HepG2 (cell line): ENCODE measurements around the gene STBD1. TPM values are rescaled to one million over a fixed set of nuclear protein-coding genes. Genes with fewer than 3 reads are reported as not detected.

ENCODE experiments used
- HIVEP1 ChIP-seq: sonication (generic); formaldehyde crosslinking; IDR thresholded peaks from 2 replicates; pipeline ENCODE4 v1.4.0; 2020; ENCODE audit warnings: mild to moderate bottlenecking, missing genetic modification reagents
- HMGA1 ChIP-seq: sonication (generic); formaldehyde crosslinking; conservative IDR thresholded peaks from 2 replicates; pipeline ENCODE4 v1.4.0; 2020; ENCODE audit warnings: missing genetic modification reagents
- ISX ChIP-seq: sonication (generic); formaldehyde crosslinking; conservative IDR thresholded peaks from 2 replicates; pipeline ENCODE4 v1.5.0; 2020; ENCODE audit warnings: missing genetic modification reagents
- JDP2 ChIP-seq: sonication (generic); formaldehyde crosslinking; IDR thresholded peaks from 2 replicates; pipeline ENCODE4 v1.8.1; 2022; ENCODE audit warnings: missing genetic modification reagents, borderline replicate concordance
- MBD4 ChIP-seq: IDR thresholded peaks from 2 replicates; pipeline ENCODE4 v1.6.1; 2012; ENCODE audit warnings: low read length, inconsistent platforms, borderline replicate concordance
- MIER2 ChIP-seq: IDR thresholded peaks from 2 replicates; pipeline ENCODE4 v1.6.1; 2016; ENCODE audit warnings: missing biosample characterization, missing genetic modification reagents
- NCOA2 ChIP-seq: sonication (generic); formaldehyde crosslinking; IDR thresholded peaks from 2 replicates; pipeline ENCODE4 v1.8.0; 2022; ENCODE audit warnings: inconsistent platforms
- SAP130 ChIP-seq: IDR thresholded peaks from 2 replicates; pipeline ENCODE4 v1.6.1; 2016; ENCODE audit warnings: low read depth
- ZMYM4 ChIP-seq: sonication (generic); formaldehyde crosslinking; IDR thresholded peaks from 2 replicates; pipeline ENCODE4 v1.8.1; 2023; ENCODE audit warnings: mild to moderate bottlenecking, missing genetic modification reagents
- ZNF772 ChIP-seq: sonication (generic); formaldehyde crosslinking; IDR thresholded peaks from 2 replicates; pipeline ENCODE4 v1.5.0; 2020; ENCODE audit warnings: mild to moderate bottlenecking, missing genetic modification reagents
- ZNF780A ChIP-seq: sonication (generic); formaldehyde crosslinking; IDR thresholded peaks from 2 replicates; pipeline ENCODE4 v1.8.0; 2022; ENCODE audit warnings: mild to moderate bottlenecking, missing genetic modification reagents, moderate library complexity
- polyA plus RNA-seq, 8 experiments: library from polyadenylated mRNA; depleted of rRNA in 3 of 8; stranded (reverse) in 7 of 8; unstranded in 1 of 8; fragments of >200 nt; fragmentation: Illumina TruSeq in 4 of 8; extraction: Trizol in 4 of 8; gene quantifications; 2 replicates each; pipeline versions ENCODE4 v1.2.1 to v1.2.3, GENCODE V29; 2011 to 2016; ENCODE audit warnings: low read depth in 4 of 8, missing spikeins in 1 of 8, mixed read lengths in 1 of 8; ENCODE audit not compliant: insufficient read depth in 1 of 8
- total RNA-seq, 5 experiments: library from RNA; depleted of rRNA; stranded (reverse); fragments of >200 nt; fragmentation: Illumina TruSeq; extraction: Trizol; gene quantifications; 2 replicates each; pipeline ENCODE4 v1.2.3, GENCODE V29; 2016; ENCODE audit warnings: low read depth in 1 of 5
- TF ChIP-seq, protein P1 (sequence below): sonication (generic); formaldehyde crosslinking; IDR thresholded peaks from 2 replicates; pipeline ENCODE4 v1.5.0; 2020; ENCODE audit warnings: missing genetic modification reagents, mild to moderate bottlenecking, borderline replicate concordance
- TF ChIP-seq, protein P2 (sequence below): sonication (generic); formaldehyde crosslinking; IDR thresholded peaks from 2 replicates; pipeline ENCODE4 v1.5.0; 2020; ENCODE audit warnings: mild to moderate bottlenecking, missing genetic modification reagents
- TF ChIP-seq, protein P3 (sequence below): sonication (generic); formaldehyde crosslinking; IDR thresholded peaks from 2 replicates; pipeline ENCODE4 v1.8.0; 2022; ENCODE audit warnings: mild to moderate bottlenecking, missing genetic modification reagents
- TF ChIP-seq, protein P4 (sequence below): sonication (generic); formaldehyde crosslinking; IDR thresholded peaks from 2 replicates; pipeline ENCODE4 v1.4.0; 2020; ENCODE audit warnings: missing genetic modification reagents
- TF ChIP-seq, protein P5 (sequence below): sonication (generic); formaldehyde crosslinking; IDR thresholded peaks from 2 replicates; pipeline ENCODE4 v1.4.0; 2020; ENCODE audit warnings: mild to moderate bottlenecking, missing genetic modification reagents

STBD1 gene
- total and polyA plus RNA-seq, 2 of the 13 experiments (the other 11 are each of a cell fraction or from before 2014, with no cell fraction given) = 2.8 to 4.3 TPM

DNA sequence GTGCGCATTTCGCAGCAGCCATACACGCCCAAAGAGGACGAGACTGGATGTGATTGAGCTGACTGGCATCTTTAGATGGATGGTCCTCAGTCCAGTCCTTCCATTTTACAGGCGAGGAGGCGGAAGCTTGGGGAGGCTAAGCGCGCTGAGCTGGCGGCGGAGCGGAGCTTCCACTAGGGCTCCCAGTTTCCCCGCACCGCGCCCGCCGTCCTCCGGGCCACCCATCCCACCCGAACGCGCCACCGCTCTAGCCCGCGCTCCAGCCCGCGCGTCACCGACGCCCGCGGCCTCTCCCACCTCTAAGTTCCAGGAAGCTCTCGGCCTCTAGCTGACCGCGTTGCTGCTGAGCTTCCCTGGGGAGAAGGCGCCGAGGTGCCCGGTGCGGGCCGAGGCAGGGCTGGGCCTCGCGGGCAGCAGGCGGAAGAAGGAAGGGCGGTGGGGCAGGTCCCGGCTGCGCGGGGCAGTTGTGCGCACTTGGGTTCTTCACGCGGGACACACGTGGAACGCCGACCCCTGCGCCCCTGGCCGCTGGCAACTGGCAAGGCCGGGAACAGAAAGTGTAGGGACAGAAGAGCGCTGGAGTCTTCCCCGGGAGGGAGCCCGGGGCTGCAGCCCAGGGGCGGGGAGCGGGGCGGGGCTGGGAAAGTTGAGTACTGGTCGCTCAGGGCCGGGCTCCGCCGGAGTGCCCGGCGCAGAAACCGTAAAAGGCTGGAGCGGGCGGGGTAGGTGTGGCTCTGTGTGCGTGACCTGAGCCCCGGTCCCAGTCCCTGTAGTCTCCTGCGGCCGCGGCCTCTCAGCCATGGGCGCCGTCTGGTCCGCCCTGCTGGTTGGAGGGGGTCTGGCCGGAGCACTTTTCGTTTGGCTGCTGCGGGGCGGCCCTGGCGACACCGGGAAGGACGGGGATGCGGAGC lies at the start of gene STBD1 (continued):
- TF ChIP-seq, protein P1, sequence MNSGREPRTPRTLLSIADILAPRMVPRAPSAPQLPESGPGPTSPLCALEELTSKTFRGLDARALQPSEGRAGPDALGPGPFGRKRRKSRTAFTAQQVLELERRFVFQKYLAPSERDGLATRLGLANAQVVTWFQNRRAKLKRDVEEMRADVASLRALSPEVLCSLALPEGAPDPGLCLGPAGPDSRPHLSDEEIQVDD (CRISPR knock-in tag) = peak; percentile 81; the same call in 1 of the 2 replicates
- TF ChIP-seq HIVEP1 (CRISPR knock-in tag) (peak; percentile 37; the same call in 1 of the 2 replicates), MIER2 (no peak), SAP130 (CRISPR knock-in tag) (peak; percentile 70), ZNF772 (CRISPR knock-in tag) (peak; percentile 32; the same call in 1 of the 2 replicates), MBD4 (no peak), ZMYM4 (CRISPR knock-in tag) (peak; percentile 81), JDP2 (no peak), ZNF780A (CRISPR knock-in tag) (0 out of 2 replicates have a peak, but pooled peaks have one; percentile 40), HMGA1 (no peak), NCOA2 (CRISPR knock-in tag) (no peak), ISX (CRISPR knock-in tag) (no peak; the same call in 1 of the 2 replicates)
- TF ChIP-seq, protein P2, sequence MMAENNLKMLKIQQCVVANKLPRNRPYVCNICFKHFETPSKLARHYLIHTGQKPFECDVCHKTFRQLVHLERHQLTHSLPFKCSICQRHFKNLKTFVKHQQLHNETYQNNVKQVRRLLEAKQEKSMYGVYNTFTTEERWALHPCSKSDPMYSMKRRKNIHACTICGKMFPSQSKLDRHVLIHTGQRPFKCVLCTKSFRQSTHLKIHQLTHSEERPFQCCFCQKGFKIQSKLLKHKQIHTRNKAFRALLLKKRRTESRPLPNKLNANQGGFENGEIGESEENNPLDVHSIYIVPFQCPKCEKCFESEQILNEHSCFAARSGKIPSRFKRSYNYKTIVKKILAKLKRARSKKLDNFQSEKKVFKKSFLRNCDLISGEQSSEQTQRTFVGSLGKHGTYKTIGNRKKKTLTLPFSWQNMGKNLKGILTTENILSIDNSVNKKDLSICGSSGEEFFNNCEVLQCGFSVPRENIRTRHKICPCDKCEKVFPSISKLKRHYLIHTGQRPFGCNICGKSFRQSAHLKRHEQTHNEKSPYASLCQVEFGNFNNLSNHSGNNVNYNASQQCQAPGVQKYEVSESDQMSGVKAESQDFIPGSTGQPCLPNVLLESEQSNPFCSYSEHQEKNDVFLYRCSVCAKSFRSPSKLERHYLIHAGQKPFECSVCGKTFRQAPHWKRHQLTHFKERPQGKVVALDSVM (CRISPR knock-in tag) = peak; percentile 64
- TF ChIP-seq, protein P3, sequence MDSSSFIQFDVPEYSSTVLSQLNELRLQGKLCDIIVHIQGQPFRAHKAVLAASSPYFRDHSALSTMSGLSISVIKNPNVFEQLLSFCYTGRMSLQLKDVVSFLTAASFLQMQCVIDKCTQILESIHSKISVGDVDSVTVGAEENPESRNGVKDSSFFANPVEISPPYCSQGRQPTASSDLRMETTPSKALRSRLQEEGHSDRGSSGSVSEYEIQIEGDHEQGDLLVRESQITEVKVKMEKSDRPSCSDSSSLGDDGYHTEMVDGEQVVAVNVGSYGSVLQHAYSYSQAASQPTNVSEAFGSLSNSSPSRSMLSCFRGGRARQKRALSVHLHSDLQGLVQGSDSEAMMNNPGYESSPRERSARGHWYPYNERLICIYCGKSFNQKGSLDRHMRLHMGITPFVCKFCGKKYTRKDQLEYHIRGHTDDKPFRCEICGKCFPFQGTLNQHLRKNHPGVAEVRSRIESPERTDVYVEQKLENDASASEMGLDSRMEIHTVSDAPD (CRISPR knock-in tag) = 0 out of 2 replicates have a peak, but pooled peaks have one; percentile 50
- TF ChIP-seq, protein P4, sequence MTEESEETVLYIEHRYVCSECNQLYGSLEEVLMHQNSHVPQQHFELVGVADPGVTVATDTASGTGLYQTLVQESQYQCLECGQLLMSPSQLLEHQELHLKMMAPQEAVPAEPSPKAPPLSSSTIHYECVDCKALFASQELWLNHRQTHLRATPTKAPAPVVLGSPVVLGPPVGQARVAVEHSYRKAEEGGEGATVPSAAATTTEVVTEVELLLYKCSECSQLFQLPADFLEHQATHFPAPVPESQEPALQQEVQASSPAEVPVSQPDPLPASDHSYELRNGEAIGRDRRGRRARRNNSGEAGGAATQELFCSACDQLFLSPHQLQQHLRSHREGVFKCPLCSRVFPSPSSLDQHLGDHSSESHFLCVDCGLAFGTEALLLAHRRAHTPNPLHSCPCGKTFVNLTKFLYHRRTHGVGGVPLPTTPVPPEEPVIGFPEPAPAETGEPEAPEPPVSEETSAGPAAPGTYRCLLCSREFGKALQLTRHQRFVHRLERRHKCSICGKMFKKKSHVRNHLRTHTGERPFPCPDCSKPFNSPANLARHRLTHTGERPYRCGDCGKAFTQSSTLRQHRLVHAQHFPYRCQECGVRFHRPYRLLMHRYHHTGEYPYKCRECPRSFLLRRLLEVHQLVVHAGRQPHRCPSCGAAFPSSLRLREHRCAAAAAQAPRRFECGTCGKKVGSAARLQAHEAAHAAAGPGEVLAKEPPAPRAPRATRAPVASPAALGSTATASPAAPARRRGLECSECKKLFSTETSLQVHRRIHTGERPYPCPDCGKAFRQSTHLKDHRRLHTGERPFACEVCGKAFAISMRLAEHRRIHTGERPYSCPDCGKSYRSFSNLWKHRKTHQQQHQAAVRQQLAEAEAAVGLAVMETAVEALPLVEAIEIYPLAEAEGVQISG (CRISPR knock-in tag) = peak; percentile 63
- TF ChIP-seq, protein P5, sequence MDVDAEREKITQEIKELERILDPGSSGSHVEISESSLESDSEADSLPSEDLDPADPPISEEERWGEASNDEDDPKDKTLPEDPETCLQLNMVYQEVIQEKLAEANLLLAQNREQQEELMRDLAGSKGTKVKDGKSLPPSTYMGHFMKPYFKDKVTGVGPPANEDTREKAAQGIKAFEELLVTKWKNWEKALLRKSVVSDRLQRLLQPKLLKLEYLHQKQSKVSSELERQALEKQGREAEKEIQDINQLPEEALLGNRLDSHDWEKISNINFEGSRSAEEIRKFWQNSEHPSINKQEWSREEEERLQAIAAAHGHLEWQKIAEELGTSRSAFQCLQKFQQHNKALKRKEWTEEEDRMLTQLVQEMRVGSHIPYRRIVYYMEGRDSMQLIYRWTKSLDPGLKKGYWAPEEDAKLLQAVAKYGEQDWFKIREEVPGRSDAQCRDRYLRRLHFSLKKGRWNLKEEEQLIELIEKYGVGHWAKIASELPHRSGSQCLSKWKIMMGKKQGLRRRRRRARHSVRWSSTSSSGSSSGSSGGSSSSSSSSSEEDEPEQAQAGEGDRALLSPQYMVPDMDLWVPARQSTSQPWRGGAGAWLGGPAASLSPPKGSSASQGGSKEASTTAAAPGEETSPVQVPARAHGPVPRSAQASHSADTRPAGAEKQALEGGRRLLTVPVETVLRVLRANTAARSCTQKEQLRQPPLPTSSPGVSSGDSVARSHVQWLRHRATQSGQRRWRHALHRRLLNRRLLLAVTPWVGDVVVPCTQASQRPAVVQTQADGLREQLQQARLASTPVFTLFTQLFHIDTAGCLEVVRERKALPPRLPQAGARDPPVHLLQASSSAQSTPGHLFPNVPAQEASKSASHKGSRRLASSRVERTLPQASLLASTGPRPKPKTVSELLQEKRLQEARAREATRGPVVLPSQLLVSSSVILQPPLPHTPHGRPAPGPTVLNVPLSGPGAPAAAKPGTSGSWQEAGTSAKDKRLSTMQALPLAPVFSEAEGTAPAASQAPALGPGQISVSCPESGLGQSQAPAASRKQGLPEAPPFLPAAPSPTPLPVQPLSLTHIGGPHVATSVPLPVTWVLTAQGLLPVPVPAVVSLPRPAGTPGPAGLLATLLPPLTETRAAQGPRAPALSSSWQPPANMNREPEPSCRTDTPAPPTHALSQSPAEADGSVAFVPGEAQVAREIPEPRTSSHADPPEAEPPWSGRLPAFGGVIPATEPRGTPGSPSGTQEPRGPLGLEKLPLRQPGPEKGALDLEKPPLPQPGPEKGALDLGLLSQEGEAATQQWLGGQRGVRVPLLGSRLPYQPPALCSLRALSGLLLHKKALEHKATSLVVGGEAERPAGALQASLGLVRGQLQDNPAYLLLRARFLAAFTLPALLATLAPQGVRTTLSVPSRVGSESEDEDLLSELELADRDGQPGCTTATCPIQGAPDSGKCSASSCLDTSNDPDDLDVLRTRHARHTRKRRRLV (CRISPR knock-in tag) = no peak; the same call in 1 of the 2 replicates
